Spleen (tissue), 7 donors: Measurements from ENCODE around the gene KRTAP4-7.

Source experiments
- POLR2A ChIP-seq, 3 donors: fragments of 450-650 bp; IDR thresholded peaks; one replicate each; pipeline ENCODE4 v1.5.1; 2017; ENCODE audit warnings: antibody characterized with exemption in 3 of 3, mild to moderate bottlenecking in 1 of 3
- POLR2AphosphoS5 ChIP-seq, 3 donors: sonication (generic); formaldehyde crosslinking; IDR thresholded peaks; one replicate each; pipeline ENCODE4 v1.5.1; 2017; ENCODE audit warnings: antibody characterized with exemption in 3 of 3
- TF ChIP-seq, protein P1 (sequence below), 11 experiments: fragments of 200-600 bp in 7 of 11; fragments of 450-650 bp in 4 of 11; sonication (generic) in 4 of 11; IDR thresholded peaks in 8 of 11; conservative IDR thresholded peaks in 3 of 11; 1 replicate in 7 of 11; 2 replicates in 4 of 11; pipeline versions ENCODE4 v1.4.0 to v1.8.0; 2016 to 2021; ENCODE audit warnings: antibody characterized with exemption in 11 of 11, inconsistent platforms in 4 of 11, mild to moderate bottlenecking in 1 of 11
- donor health status: DM: no; HTN: no; CAD: no; lungs with moderate emphysema.
- donor health status: DM: no; HTN: no; CAD: no.
- donor health status: DM: no; HTN: no; CAD: no.

DNA sequence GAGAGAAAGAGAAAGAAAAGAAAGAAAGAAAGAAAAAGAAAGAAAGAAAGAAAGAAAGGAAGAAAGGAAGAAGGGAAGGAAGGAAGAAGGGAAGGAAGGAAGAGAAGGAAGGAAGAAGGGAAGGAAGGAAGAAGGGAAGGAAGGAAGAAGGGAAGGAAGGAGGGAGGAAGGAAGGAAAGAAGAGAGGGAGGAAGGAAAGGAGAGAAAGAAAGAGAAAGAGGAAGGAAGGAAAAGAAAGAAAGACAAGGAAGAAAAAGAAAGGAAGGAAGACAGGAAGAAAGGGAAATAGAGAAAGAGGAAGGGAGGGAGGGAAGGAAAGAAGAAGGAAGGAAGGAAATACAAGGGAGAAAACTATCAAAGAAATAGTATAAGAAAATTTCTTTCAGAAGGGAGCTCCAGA lies 7.2 kb upstream of the KRTAP4-7 start:
- TF ChIP-seq POLR2A (IDR thresholded peaks at IDR 0.05) (no peak), POLR2AphosphoS5 (IDR thresholded peaks at IDR 0.05) (no peak)
- TF ChIP-seq, protein P1, sequence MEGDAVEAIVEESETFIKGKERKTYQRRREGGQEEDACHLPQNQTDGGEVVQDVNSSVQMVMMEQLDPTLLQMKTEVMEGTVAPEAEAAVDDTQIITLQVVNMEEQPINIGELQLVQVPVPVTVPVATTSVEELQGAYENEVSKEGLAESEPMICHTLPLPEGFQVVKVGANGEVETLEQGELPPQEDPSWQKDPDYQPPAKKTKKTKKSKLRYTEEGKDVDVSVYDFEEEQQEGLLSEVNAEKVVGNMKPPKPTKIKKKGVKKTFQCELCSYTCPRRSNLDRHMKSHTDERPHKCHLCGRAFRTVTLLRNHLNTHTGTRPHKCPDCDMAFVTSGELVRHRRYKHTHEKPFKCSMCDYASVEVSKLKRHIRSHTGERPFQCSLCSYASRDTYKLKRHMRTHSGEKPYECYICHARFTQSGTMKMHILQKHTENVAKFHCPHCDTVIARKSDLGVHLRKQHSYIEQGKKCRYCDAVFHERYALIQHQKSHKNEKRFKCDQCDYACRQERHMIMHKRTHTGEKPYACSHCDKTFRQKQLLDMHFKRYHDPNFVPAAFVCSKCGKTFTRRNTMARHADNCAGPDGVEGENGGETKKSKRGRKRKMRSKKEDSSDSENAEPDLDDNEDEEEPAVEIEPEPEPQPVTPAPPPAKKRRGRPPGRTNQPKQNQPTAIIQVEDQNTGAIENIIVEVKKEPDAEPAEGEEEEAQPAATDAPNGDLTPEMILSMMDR (IDR thresholded peaks at IDR 0.05 in 8 of 11, conservative IDR thresholded peaks at IDR 0.05 in 3 of 11): no peak
